ENCODE data around the gene ATRNL1.

GRCh38 chr10:115814542-115814941, 721.4 kb downstream of the ATRNL1 start:
- TF ChIP-seq REST (IDR thresholded peaks at IDR 0.05; ENCODE audit: low read depth, low read length), result no peak
- no peak for TF ChIP-seq CTCF (IDR thresholded peaks at IDR 0.05)
- TF ChIP-seq FOXJ3 (CRISPR knock-in tag; IDR thresholded peaks at IDR 0.05), result no peak
- TF ChIP-seq JUND (IDR thresholded peaks at IDR 0.05), result no peak
- TF ChIP-seq POLR2AphosphoS5 (IDR thresholded peaks at IDR 0.05; ENCODE audit: low read depth, low read length), result no peak
- no peak for TF ChIP-seq TCF12 (IDR thresholded peaks at IDR 0.05)
- TF ChIP-seq EP300 (IDR thresholded peaks at IDR 0.05; ENCODE audit: borderline replicate concordance in 1 of 2, low read depth in 1 of 2, low read length in 1 of 2), result no peak
- no peak for TF ChIP-seq SMC3 (IDR thresholded peaks at IDR 0.05; ENCODE audit: low read depth, low read length)
- no peak for TF ChIP-seq MAX (IDR thresholded peaks at IDR 0.05; ENCODE audit: low read depth)
- TF ChIP-seq PBX3 (IDR thresholded peaks at IDR 0.05), result no peak
- no peak for TF ChIP-seq CHD2 (IDR thresholded peaks at IDR 0.05; ENCODE audit: low read length, partially characterized antibody)
- no peak for TF ChIP-seq USF2 (IDR thresholded peaks at IDR 0.05; ENCODE audit: borderline replicate concordance, low read depth, low read length)
- no peak for TF ChIP-seq ELF1 (IDR thresholded peaks at IDR 0.05)
- TF ChIP-seq RAD21 (IDR thresholded peaks at IDR 0.05; ENCODE audit: low read length), result no peak
